Gastroesophageal sphincter (tissue), 4 donors: Measurements from ENCODE around the gene ITGAL. TPM values are rescaled to one million over a fixed set of nuclear protein-coding genes. Genes with fewer than 3 reads are reported as not detected.
A peak's percentile ranks its signal among the peaks of the same experiment; 100 is the strongest.
"Not testable (repeated sequence)": the region's sequence is repeated elsewhere in the genome, so short reads cannot be mapped to it uniquely, and the experiment has no call there.

Experiments
- ATAC-seq: fragments of 150-250 bp; one replicate; pipeline ENCODE4 v1.9.1; 2016; ENCODE audit warnings: mild to moderate bottlenecking, moderate library complexity
- H3K27ac ChIP-seq, 4 donors: fragments of 200-600 bp; sonication (generic) in 3 of 4; 1 replicate in 3 of 4; 2 replicates in 1 of 4; pipeline ENCODE4 v1.5.1; 2016 to 2019
- H3K27me3 ChIP-seq: fragments of 200-600 bp; sonication (generic); one replicate; pipeline ENCODE4 v1.5.1; 2019
- H3K36me3 ChIP-seq, 2 donors: fragments of 200-600 bp; sonication (generic); one replicate each; pipeline ENCODE4 v1.5.1; 2019; ENCODE audit warnings: control low read depth in 1 of 2
- H3K4me1 ChIP-seq, 3 donors: fragments of 200-600 bp; sonication (generic); 1 replicate in 2 of 3; 2 replicates in 1 of 3; pipeline ENCODE4 v1.5.1; 2016 to 2019; ENCODE audit warnings: control low read depth in 2 of 3
- H3K4me3 ChIP-seq, 2 donors: fragments of 200-600 bp; sonication (generic); one replicate each; pipeline ENCODE4 v1.5.1; 2019; ENCODE audit warnings: mild to moderate bottlenecking in 1 of 2, moderate library complexity in 1 of 2
- H3K9me3 ChIP-seq, 3 donors: fragments of 200-600 bp; sonication (generic); one replicate each; pipeline ENCODE4 v1.5.1; 2017 to 2019; ENCODE audit warnings: control low read depth in 2 of 3
- CTCF ChIP-seq, 4 experiments: fragments of 200-600 bp in 2 of 4; fragments of 450-650 bp in 2 of 4; sonication (generic) in 1 of 4; IDR thresholded peaks; one replicate each; pipeline ENCODE4 v1.5.1; 2017 to 2019; ENCODE audit warnings: antibody characterized with exemption in 4 of 4, mild to moderate bottlenecking in 2 of 4, moderate library complexity in 2 of 4
- EP300 ChIP-seq: sonication (generic); formaldehyde crosslinking; IDR thresholded peaks from one replicate; pipeline ENCODE4 v1.6.1; 2017; ENCODE audit warnings: antibody characterized with exemption, mild to moderate bottlenecking
- POLR2A ChIP-seq, 2 donors: fragments of 450-650 bp; IDR thresholded peaks; one replicate each; pipeline ENCODE4 v1.6.1; 2017; ENCODE audit warnings: antibody characterized with exemption in 2 of 2, mild to moderate bottlenecking in 2 of 2, moderate library complexity in 1 of 2
- POLR2AphosphoS5 ChIP-seq: sonication (generic); formaldehyde crosslinking; IDR thresholded peaks from one replicate; pipeline ENCODE4 v1.6.1; 2017; ENCODE audit warnings: antibody characterized with exemption
- WGBS, 2 donors: methylation state at CpG; one replicate each; pipeline ENCODE4 v1.1.5; 2018; ENCODE audit warnings: low coverage in 1 of 2; 5-methylcytosine and 5-hydroxymethylcytosine counted together
- total RNA-seq, 4 donors: library from RNA; depleted of rRNA; stranded (reverse); fragments of >200 nt; gene quantifications; one replicate each; pipeline ENCODE4 v1.1.0, GENCODE V29; 2016

Gene ITGAL
- total RNA-seq, 4 donors from 2014 or later: 0.30 to 4.2 (median 0.97) TPM

GRCh38 chr16:30470632-30470995, 1.9 kb upstream of the ITGAL start:
- no peak overlapping the region for H3K27ac ChIP-seq
- no peaks in the 10 kb centered on the region for H3K9me3 ChIP-seq
- H3K4me1 ChIP-seq: no peaks in the 10 kb centered on the region
- peaks cover 39% of the 10 kb centered on the region for H3K27me3 ChIP-seq
- no CpG with 5 or more reads among the region's 8 CpGs for WGBS, 2 donors
- no peak overlapping the region for H3K4me3 ChIP-seq
- TF ChIP-seq POLR2A (IDR thresholded peaks at IDR 0.05) (no peak), POLR2AphosphoS5 (no peak), CTCF (IDR thresholded peaks at IDR 0.05) (no peak), EP300 (no peak)
- no peaks in the 10 kb centered on the region for H3K36me3 ChIP-seq
- ATAC-seq: no peak

- ATAC-seq: no peak
- Histone ChIP-seq H3K27ac (no peak overlapping the region), H3K4me1 (no peaks in the 10 kb centered on the region), H3K9me3 (no peaks in the 10 kb centered on the region), H3K36me3 (no peaks in the 10 kb centered on the region), H3K4me3 (peak overlapping the region in 1 of 2 donors; percentile 4), H3K27me3 (peaks cover 58% of the 10 kb centered on the region)
- no peak for TF ChIP-seq CTCF (IDR thresholded peaks at IDR 0.05)
- no peak for TF ChIP-seq EP300
- TF ChIP-seq POLR2A (IDR thresholded peaks at IDR 0.05): no peak
- TF ChIP-seq POLR2AphosphoS5: no peak
- WGBS, 2 donors: 66 to 78% methylated on average over 6 of the region's 19 CpGs
Measured at GRCh38 chr16:30473231-30474073, 910 bp downstream of the ITGAL start.

- Histone ChIP-seq H3K27ac (no peak overlapping the region), H3K4me3 (peak overlapping the region in 1 of 2 donors; percentile 1), H3K9me3 (no peaks in the 10 kb centered on the region), H3K4me1 (no peaks in the 10 kb centered on the region), H3K36me3 (no peaks in the 10 kb centered on the region), H3K27me3 (peaks cover 58% of the 10 kb centered on the region)
- no peak for ATAC-seq
- WGBS, 2 donors: no CpG with 5 or more reads among the region's 35 CpGs
- TF ChIP-seq POLR2A (IDR thresholded peaks at IDR 0.05) (no peak), POLR2AphosphoS5 (no peak), CTCF (IDR thresholded peaks at IDR 0.05) (no peak), EP300 (no peak)
Measured at GRCh38 chr16:30474074-30474452, 1.5 kb downstream of the ITGAL start.

- H3K9me3 ChIP-seq: no peaks in the 10 kb centered on the region
- 57 to 78% methylated on average over 6 of the region's 7 CpGs for WGBS, 2 donors
- TF ChIP-seq POLR2AphosphoS5 (no peak), EP300 (no peak), POLR2A (IDR thresholded peaks at IDR 0.05) (no peak), CTCF (IDR thresholded peaks at IDR 0.05) (no peak)
Measured at GRCh38 chr16:30474684-30475083, 2.1 kb downstream of the ITGAL start.

GRCh38 chr16:30476991-30477390, 4.4 kb downstream of the ITGAL start:
- H3K27ac ChIP-seq: no peak overlapping the region
- WGBS, 2 donors: 44 to 50% methylated on average over 2 of the region's 3 CpGs
- H3K27me3 ChIP-seq: peaks cover 54% of the 10 kb centered on the region
- H3K4me1 ChIP-seq: no peaks in the 10 kb centered on the region
- H3K4me3 ChIP-seq: no peak overlapping the region
- no peaks in the 10 kb centered on the region for H3K9me3 ChIP-seq
- H3K36me3 ChIP-seq: no peaks in the 10 kb centered on the region
- TF ChIP-seq EP300: no peak
- no peak for TF ChIP-seq CTCF (IDR thresholded peaks at IDR 0.05)
- no peak for TF ChIP-seq POLR2AphosphoS5
- TF ChIP-seq POLR2A (IDR thresholded peaks at IDR 0.05): no peak
- ATAC-seq: no peak

More at GRCh38 chr16:30474684-30475083, 2.1 kb downstream of the ITGAL start:
- no peaks in the 10 kb centered on the region for H3K4me1 ChIP-seq
- no peak overlapping the region for H3K27ac ChIP-seq
- H3K4me3 ChIP-seq: no peak overlapping the region
- H3K27me3 ChIP-seq: peaks cover 58% of the 10 kb centered on the region
- no peaks in the 10 kb centered on the region for H3K36me3 ChIP-seq
- ATAC-seq: no peak

GRCh38 chr16:30477773-30478172, 5.2 kb downstream of the ITGAL start:
- ATAC-seq, H3K27ac ChIP-seq, H3K4me3 ChIP-seq, H3K4me1 ChIP-seq, H3K36me3 ChIP-seq, H3K9me3 ChIP-seq: not testable (repeated sequence)
- 82 to 83% methylated on average over 2 to 3 of the region's 3 CpGs for WGBS, 2 donors
- H3K27me3 ChIP-seq: peaks cover 47% of the 10 kb centered on the region
